K562 (cell line): ENCODE results near the gene ASPHD1. TPM values are rescaled to one million over a fixed set of nuclear protein-coding genes. Genes with fewer than 3 reads are reported as not detected.
A peak's percentile ranks its signal among the peaks of the same experiment; 100 is the strongest.

Source experiments
- CBFA2T3 ChIP-seq: fragments of 450-650 bp; IDR thresholded peaks from 2 replicates; pipeline ENCODE4 v1.6.1; 2017
- EP400 ChIP-seq: fragments of 450-650 bp; IDR thresholded peaks from 2 replicates; pipeline ENCODE4 v1.6.1; 2017; ENCODE audit warnings: antibody characterized with exemption, mild to moderate bottlenecking, moderate library complexity
- FOXP4 ChIP-seq: sonication (generic); formaldehyde crosslinking; IDR thresholded peaks from 2 replicates; pipeline ENCODE4 v1.8.0; 2022; ENCODE audit warnings: mild to moderate bottlenecking, missing genetic modification reagents, borderline replicate concordance
- HES1 ChIP-seq: fragments of 450-650 bp; IDR thresholded peaks from 2 replicates; pipeline ENCODE4 v1.6.1; 2016; ENCODE audit warnings: low read depth, mild to moderate bottlenecking, moderate library complexity
- HNRNPLL ChIP-seq: fragments of 200-400 bp; formaldehyde crosslinking; IDR thresholded peaks from 2 replicates; pipeline ENCODE4 v1.6.1; 2017; ENCODE audit warnings: low read length, low read depth, mild to moderate bottlenecking; ENCODE audit not compliant: poor library complexity, severe bottlenecking
- HOXB6 ChIP-seq: fragments of 250-450 bp; sonication (Bioruptor Pico); IDR thresholded peaks from 2 replicates; pipeline ENCODE4 v1.5.1; 2022; ENCODE audit warnings: mild to moderate bottlenecking, borderline replicate concordance
- IRF2 ChIP-seq: sonication (generic); formaldehyde crosslinking; IDR thresholded peaks from 2 replicates; pipeline ENCODE4 v1.8.1; 2022; ENCODE audit warnings: mild to moderate bottlenecking, missing genetic modification reagents
- L3MBTL2 ChIP-seq: fragments of 450-650 bp; IDR thresholded peaks from 2 replicates; pipeline ENCODE4 v1.6.1; 2016; ENCODE audit warnings: mild to moderate bottlenecking, moderate library complexity
- MAFG ChIP-seq: fragments of 450-650 bp; conservative IDR thresholded peaks from 2 replicates; pipeline ENCODE4 v1.6.1; 2016; ENCODE audit warnings: missing genetic modification characterization, missing compliant biosample characterization
- MBD2 ChIP-seq: sonication (generic); IDR thresholded peaks from 2 replicates; pipeline ENCODE4 v1.6.1; 2016; ENCODE audit warnings: low read depth, borderline replicate concordance
- NBN ChIP-seq: fragments of 450-650 bp; IDR thresholded peaks from 2 replicates; pipeline ENCODE4 v1.6.1; 2016; ENCODE audit warnings: low read depth, mild to moderate bottlenecking
- PML ChIP-seq: IDR thresholded peaks from 2 replicates; pipeline ENCODE4 v1.6.1; 2012; ENCODE audit warnings: low read length, inconsistent platforms
- POU5F1 ChIP-seq: fragments of 150-350 bp; IDR thresholded peaks from 2 replicates; pipeline ENCODE4 v1.6.1; 2014; ENCODE audit warnings: borderline replicate concordance, low read length, low read depth, mild to moderate bottlenecking; ENCODE audit not compliant: partially characterized antibody
- SIX5 ChIP-seq, 2 experiments: IDR thresholded peaks; 2 replicates each; pipeline ENCODE4 v1.6.1; 2011; ENCODE audit warnings: low read length in 2 of 2, borderline replicate concordance in 1 of 2, low read depth in 1 of 2, mild to moderate bottlenecking in 1 of 2, moderate library complexity in 1 of 2; ENCODE audit not compliant: insufficient read depth in 1 of 2
- TCF7L2 ChIP-seq: fragments of 150-350 bp; IDR thresholded peaks from 2 replicates; pipeline ENCODE4 v1.6.1; 2016; ENCODE audit warnings: low read depth, mild to moderate bottlenecking, low read length, moderate library complexity
- TEAD4 ChIP-seq, 2 experiments: sonication (generic) in 1 of 2; formaldehyde crosslinking in 1 of 2; IDR thresholded peaks; 2 replicates each; pipeline versions ENCODE4 v1.6.1 to v1.8.0; 2012 to 2022; ENCODE audit warnings: borderline replicate concordance in 1 of 2, inconsistent platforms in 1 of 2, low read length in 1 of 2, mild to moderate bottlenecking in 1 of 2, missing genetic modification reagents in 1 of 2
- YY1 ChIP-seq, 3 experiments: IDR thresholded peaks; 2 replicates each; pipeline ENCODE4 v1.6.1; 2011; ENCODE audit warnings: low read length in 2 of 3, mild to moderate bottlenecking in 2 of 3, moderate library complexity in 2 of 3, borderline replicate concordance in 1 of 3, control low read depth in 1 of 3, low read depth in 1 of 3; ENCODE audit not compliant: insufficient read depth in 3 of 3, insufficient replicate concordance in 2 of 3, control insufficient read depth in 1 of 3, insufficient read length in 1 of 3; ENCODE audit errors: extremely low read depth in 1 of 3
- ZBTB34 ChIP-seq: fragments of 250-450 bp; sonication (Bioruptor Pico); IDR thresholded peaks from 2 replicates; pipeline ENCODE4 v1.8.0; 2021; ENCODE audit warnings: mild to moderate bottlenecking, moderate library complexity
- ZFP36 ChIP-seq: fragments of 150-350 bp; IDR thresholded peaks from 2 replicates; pipeline ENCODE4 v1.6.1; 2018; ENCODE audit warnings: low read length, low read depth; ENCODE audit not compliant: partially characterized antibody
- ZNF354B ChIP-seq: fragments of 250-450 bp; sonication (Bioruptor Pico); IDR thresholded peaks from 2 replicates; pipeline ENCODE4 v1.4.0; 2020
- ZNF436 ChIP-seq: fragments of 250-450, 450-650 bp; sonication (Bioruptor Pico); formaldehyde crosslinking; IDR thresholded peaks from 2 replicates; pipeline ENCODE4 v1.7.0; 2020; ENCODE audit warnings: mild to moderate bottlenecking
- ZNF445 ChIP-seq: fragments of 250-450 bp; sonication (Bioruptor Pico); IDR thresholded peaks from 2 replicates; pipeline ENCODE4 v1.4.0; 2020; ENCODE audit warnings: low read depth, mild to moderate bottlenecking, moderate library complexity
- ZNF707 ChIP-seq: fragments of 250-450 bp; sonication (Bioruptor Pico); conservative IDR thresholded peaks from 2 replicates; pipeline ENCODE4 v1.8.0; 2022; ENCODE audit warnings: inconsistent platforms, mild to moderate bottlenecking, moderate library complexity
- polyA plus RNA-seq, 8 experiments: library from polyadenylated mRNA; depleted of rRNA in 4 of 8; stranded (reverse) in 5 of 8; unstranded in 3 of 8; fragments of >200 nt; fragmentation: Nextera tagmentation in 2 of 8; fragmentation: Illumina TruSeq in 1 of 8; extraction: Ambion mirVana in 2 of 8; extraction: Trizol in 1 of 8; gene quantifications; 2 replicates each; pipeline versions ENCODE4 v1.2.1 to v1.2.3, GENCODE V29; 2011 to 2014; ENCODE audit warnings: inconsistent platforms in 1 of 8, missing spikeins in 1 of 8
- total RNA-seq, 7 experiments: library from RNA; depleted of rRNA in 6 of 7; stranded (reverse); fragments of >200 nt in 6 of 7; fragmentation: Illumina TruSeq in 2 of 7; extraction: Trizol in 2 of 7; gene quantifications; 2 replicates each; pipeline versions ENCODE4 v1.2.1 to v1.2.3, GENCODE V29; 2011 to 2021; ENCODE audit warnings: low replicate concordance in 1 of 7
- TF ChIP-seq, protein P1 (sequence below): fragments of 450-650 bp; IDR thresholded peaks from 2 replicates; pipeline ENCODE4 v1.6.1; 2016

The ASPHD1 gene
- total and polyA plus RNA-seq, 9 of the 15 experiments (the other 6 are each of a cell fraction or from before 2014, with no cell fraction given), result 0.03 to 0.70 (median 0.24) TPM; not detected in 5

DNA sequence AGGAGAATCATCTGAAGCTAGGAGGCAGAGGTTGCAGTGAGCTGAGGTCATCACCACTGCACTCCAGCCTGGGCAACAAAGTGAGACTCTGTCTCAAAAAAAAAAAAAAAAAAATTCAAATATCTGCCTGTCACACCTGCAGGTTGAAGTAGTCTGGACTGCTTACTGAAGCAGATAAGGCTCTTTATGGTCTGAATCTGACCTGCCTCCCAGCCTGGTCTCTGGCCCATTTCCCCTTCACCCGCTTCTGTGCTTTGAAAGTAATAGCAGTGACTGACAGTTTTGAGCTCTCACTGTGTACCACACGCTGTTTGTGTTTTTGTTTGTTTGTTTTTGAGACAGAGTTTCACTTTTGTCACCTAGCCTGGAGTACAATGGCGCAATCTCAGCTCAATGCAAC, 6.7 kb upstream of the ASPHD1 start (continued):
- TF ChIP-seq, protein P1, sequence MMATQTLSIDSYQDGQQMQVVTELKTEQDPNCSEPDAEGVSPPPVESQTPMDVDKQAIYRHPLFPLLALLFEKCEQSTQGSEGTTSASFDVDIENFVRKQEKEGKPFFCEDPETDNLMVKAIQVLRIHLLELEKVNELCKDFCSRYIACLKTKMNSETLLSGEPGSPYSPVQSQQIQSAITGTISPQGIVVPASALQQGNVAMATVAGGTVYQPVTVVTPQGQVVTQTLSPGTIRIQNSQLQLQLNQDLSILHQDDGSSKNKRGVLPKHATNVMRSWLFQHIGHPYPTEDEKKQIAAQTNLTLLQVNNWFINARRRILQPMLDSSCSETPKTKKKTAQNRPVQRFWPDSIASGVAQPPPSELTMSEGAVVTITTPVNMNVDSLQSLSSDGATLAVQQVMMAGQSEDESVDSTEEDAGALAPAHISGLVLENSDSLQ, result peak; percentile 78
- no peak for TF ChIP-seq SIX5 (IDR thresholded peaks at IDR 0.05; ENCODE audit: borderline replicate concordance in 1 of 2, insufficient read depth in 1 of 2, low read depth in 1 of 2, low read length in 2 of 2)
- peak; percentile 93 for TF ChIP-seq CBFA2T3
- no peak for TF ChIP-seq IRF2 (CRISPR knock-in tag)
- TF ChIP-seq NBN, result no peak
- TF ChIP-seq ZNF436 (CRISPR knock-in tag), result no peak
- TF ChIP-seq ZNF354B, result no peak
- no peak for TF ChIP-seq POU5F1
- TF ChIP-seq HES1, result no peak
- no peak for TF ChIP-seq YY1 (IDR thresholded peaks at IDR 0.05; ENCODE audit: borderline replicate concordance in 1 of 3, control insufficient read depth in 1 of 3, extremely low read depth in 1 of 3, insufficient read depth in 3 of 3, insufficient read length in 1 of 3, insufficient replicate concordance in 2 of 3, low read depth in 1 of 3, low read length in 2 of 3)
- peak; percentile 86 for TF ChIP-seq TEAD4 (IDR thresholded peaks at IDR 0.05; ENCODE audit: low read length)
- TF ChIP-seq TEAD4 (CRISPR knock-in tag; IDR thresholded peaks at IDR 0.05; ENCODE audit: borderline replicate concordance), result no peak
- TF ChIP-seq ZBTB34, result no peak
- TF ChIP-seq HNRNPLL, result no peak
- TF ChIP-seq MBD2, result no peak
- no peak for TF ChIP-seq L3MBTL2
- no peak for TF ChIP-seq MAFG (tag)
- no peak for TF ChIP-seq TCF7L2
- no peak for TF ChIP-seq ZFP36
- TF ChIP-seq PML, result peak; percentile 70
- TF ChIP-seq ZNF445 (CRISPR knock-in tag), result no peak
- no peak for TF ChIP-seq HOXB6 (CRISPR knock-in tag)
- no peak for TF ChIP-seq ZNF707 (CRISPR knock-in tag)
- no peak for TF ChIP-seq FOXP4 (CRISPR knock-in tag)
- TF ChIP-seq EP400, result no peak
